ENCODE results near the gene TMCO4. TPM values are rescaled to one million over a fixed set of nuclear protein-coding genes. Genes with fewer than 3 reads are reported as not detected.

TMCO4 gene
- total and polyA plus RNA-seq, 2 donors (not counting 1 experiment from before 2014, with no cell fraction given): 12.5 to 24.3 TPM

DNA sequence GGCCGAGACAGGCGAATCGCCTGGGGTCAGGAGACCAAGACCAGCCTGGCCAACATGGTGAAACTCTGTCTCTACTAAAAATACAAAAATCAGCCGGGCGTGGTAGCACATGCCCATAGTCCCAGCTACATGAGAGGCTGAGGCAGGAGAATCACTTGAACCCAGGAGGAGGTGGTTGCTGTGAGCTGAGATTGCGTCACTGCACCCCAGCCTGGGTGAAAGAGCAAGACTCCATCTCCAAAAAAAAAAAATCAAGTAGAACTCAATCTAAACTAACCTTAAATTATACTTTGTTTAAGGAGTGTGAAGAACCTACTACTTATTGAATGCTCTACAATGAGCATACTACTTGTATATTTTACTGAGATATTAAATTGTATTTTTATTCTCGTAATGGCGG, 45.8 kb upstream of the TMCO4 start:
- Histone ChIP-seq H3K4me1 (ENCODE audit: control insufficient read depth, extremely low read depth, insufficient read depth, low read length) (no peaks in the 10 kb centered on the region), H3K9me3 (ENCODE audit: control insufficient read depth, insufficient read depth, low read depth, low read length) (no peaks in the 10 kb centered on the region), H3K79me2 (ENCODE audit: control insufficient read depth, insufficient read depth, low read length) (no peaks in the 10 kb centered on the region), H3K9ac (ENCODE audit: insufficient read depth, low read length) (no peak overlapping the region), H3K4me2 (ENCODE audit: extremely low read depth, insufficient read depth, low read length) (no peak overlapping the region), H3K27me3 (ENCODE audit: control insufficient read depth, insufficient read depth, low read length) (peaks cover 2% of the 10 kb centered on the region), H3K27ac (ENCODE audit: insufficient read depth, low read length) (no peak overlapping the region), H2AFZ (ENCODE audit: low read length) (no peak overlapping the region), H3K36me3 (ENCODE audit: control insufficient read depth, insufficient read depth, low read length) (no peaks in the 10 kb centered on the region), H3K4me3 (replicated peaks in 1 of 4; ENCODE audit: control extremely low read depth in 1 of 4, insufficient read depth in 1 of 4, low read depth in 3 of 4, low read length in 4 of 4) (no peak overlapping the region), H4K20me1 (ENCODE audit: control insufficient read depth, extremely low read depth, insufficient read depth, low read length) (no peaks in the 10 kb centered on the region)
- TF ChIP-seq, protein P1, sequence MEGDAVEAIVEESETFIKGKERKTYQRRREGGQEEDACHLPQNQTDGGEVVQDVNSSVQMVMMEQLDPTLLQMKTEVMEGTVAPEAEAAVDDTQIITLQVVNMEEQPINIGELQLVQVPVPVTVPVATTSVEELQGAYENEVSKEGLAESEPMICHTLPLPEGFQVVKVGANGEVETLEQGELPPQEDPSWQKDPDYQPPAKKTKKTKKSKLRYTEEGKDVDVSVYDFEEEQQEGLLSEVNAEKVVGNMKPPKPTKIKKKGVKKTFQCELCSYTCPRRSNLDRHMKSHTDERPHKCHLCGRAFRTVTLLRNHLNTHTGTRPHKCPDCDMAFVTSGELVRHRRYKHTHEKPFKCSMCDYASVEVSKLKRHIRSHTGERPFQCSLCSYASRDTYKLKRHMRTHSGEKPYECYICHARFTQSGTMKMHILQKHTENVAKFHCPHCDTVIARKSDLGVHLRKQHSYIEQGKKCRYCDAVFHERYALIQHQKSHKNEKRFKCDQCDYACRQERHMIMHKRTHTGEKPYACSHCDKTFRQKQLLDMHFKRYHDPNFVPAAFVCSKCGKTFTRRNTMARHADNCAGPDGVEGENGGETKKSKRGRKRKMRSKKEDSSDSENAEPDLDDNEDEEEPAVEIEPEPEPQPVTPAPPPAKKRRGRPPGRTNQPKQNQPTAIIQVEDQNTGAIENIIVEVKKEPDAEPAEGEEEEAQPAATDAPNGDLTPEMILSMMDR (conservative IDR thresholded peaks at IDR 0.05 in 1 of 2, IDR thresholded peaks at IDR 0.05 in 1 of 2; ENCODE audit: low read depth in 1 of 2, low read length in 2 of 2): no peak
- no peak for TF ChIP-seq EZH2 (IDR thresholded peaks at IDR 0.05; ENCODE audit: low read length, missing control alignments)
- no peak for DNase-seq (ENCODE audit: low read depth in 2 of 2)

DNA sequence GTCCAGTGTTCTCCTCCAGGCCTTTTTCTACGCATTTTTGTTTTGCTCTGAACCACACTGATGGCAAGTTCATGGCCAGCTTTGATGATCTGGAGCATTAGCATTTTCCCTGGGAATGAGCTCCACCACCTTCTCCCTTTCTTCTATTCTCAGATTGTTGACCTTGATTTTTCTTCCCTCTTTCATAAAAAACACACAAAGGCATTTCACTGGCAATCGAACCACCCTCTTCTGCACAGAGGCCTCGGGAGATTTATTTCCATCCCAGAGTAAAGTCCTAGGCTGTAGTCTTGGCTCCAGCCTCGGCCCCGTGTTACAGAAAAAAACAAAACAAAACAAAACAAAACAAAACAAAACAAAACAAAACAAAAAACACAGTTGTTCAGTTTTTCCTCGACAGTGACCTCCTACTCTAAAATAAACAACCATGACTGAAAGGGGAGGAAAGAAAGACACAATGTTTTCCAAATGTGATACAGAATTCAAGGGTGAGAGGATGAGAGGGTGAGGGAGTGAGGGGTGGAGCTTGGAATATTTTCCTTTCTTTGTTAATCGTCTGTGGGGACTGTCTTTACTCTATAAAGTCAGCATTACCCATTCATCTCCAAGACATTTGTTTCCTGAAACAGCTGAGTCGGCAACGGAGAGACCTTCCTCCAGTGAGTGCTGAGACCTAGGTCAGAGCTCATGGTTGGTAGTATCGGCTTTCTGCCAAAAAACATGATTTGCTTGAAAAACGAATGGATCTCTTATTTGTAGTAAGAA, 45.2 kb upstream of the TMCO4 start:
- H3K36me3 ChIP-seq (ENCODE audit: control insufficient read depth, insufficient read depth, low read length): no peaks in the 10 kb centered on the region
- H3K4me1 ChIP-seq (ENCODE audit: control insufficient read depth, extremely low read depth, insufficient read depth, low read length): no peaks in the 10 kb centered on the region
- no peaks in the 10 kb centered on the region for H4K20me1 ChIP-seq (ENCODE audit: control insufficient read depth, extremely low read depth, insufficient read depth, low read length)
- H3K27ac ChIP-seq (ENCODE audit: insufficient read depth, low read length): no peak overlapping the region
- H3K79me2 ChIP-seq (ENCODE audit: control insufficient read depth, insufficient read depth, low read length): no peaks in the 10 kb centered on the region
- H3K27me3 ChIP-seq (ENCODE audit: control insufficient read depth, insufficient read depth, low read length): peaks cover 2% of the 10 kb centered on the region
- H2AFZ ChIP-seq (ENCODE audit: low read length): no peak overlapping the region
- TF ChIP-seq EZH2 (IDR thresholded peaks at IDR 0.05; ENCODE audit: low read length, missing control alignments): no peak
- TF ChIP-seq, protein P1 (conservative IDR thresholded peaks at IDR 0.05 in 1 of 2, IDR thresholded peaks at IDR 0.05 in 1 of 2; ENCODE audit: low read depth in 1 of 2, low read length in 2 of 2): no peak
- H3K4me3 ChIP-seq (replicated peaks in 1 of 4; ENCODE audit: control extremely low read depth in 1 of 4, insufficient read depth in 1 of 4, low read depth in 3 of 4, low read length in 4 of 4): no peak overlapping the region
- no peaks in the 10 kb centered on the region for H3K9me3 ChIP-seq (ENCODE audit: control insufficient read depth, insufficient read depth, low read depth, low read length)
- peak in 1 of 2 donors; percentile 55 for DNase-seq (ENCODE audit: low read depth in 2 of 2)
- no peak overlapping the region for H3K9ac ChIP-seq (ENCODE audit: insufficient read depth, low read length)
- no peak overlapping the region for H3K4me2 ChIP-seq (ENCODE audit: extremely low read depth, insufficient read depth, low read length)

DNA sequence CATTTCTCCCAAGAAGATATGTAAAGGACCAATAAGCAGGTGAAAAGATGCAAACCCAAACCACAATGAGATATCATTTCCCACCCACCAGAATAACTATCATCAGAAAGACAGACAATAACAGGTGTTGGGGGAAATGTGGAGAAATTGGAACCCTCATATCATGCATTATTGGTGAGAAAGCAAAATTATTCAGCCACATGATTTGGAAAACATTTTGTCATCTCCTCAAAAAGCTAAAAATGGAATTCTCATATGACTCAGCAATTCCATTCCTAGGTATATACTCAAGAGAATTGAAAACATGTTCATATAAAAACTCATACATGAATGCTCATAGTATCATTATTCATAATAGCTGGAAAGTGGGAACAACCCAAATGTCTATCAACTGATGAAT, 40.5 kb upstream of the TMCO4 start:
- no peaks in the 10 kb centered on the region for H4K20me1 ChIP-seq (ENCODE audit: control insufficient read depth, extremely low read depth, insufficient read depth, low read length)
- TF ChIP-seq, protein P1 (conservative IDR thresholded peaks at IDR 0.05 in 1 of 2, IDR thresholded peaks at IDR 0.05 in 1 of 2; ENCODE audit: low read depth in 1 of 2, low read length in 2 of 2): no peak
- no peak for TF ChIP-seq EZH2 (IDR thresholded peaks at IDR 0.05; ENCODE audit: low read length, missing control alignments)
- no peaks in the 10 kb centered on the region for H3K9me3 ChIP-seq (ENCODE audit: control insufficient read depth, insufficient read depth, low read depth, low read length)
- H3K4me1 ChIP-seq (ENCODE audit: control insufficient read depth, extremely low read depth, insufficient read depth, low read length): no peaks in the 10 kb centered on the region
- H3K4me3 ChIP-seq (replicated peaks in 1 of 4; ENCODE audit: control extremely low read depth in 1 of 4, insufficient read depth in 1 of 4, low read depth in 3 of 4, low read length in 4 of 4): no peak overlapping the region
- H3K4me2 ChIP-seq (ENCODE audit: extremely low read depth, insufficient read depth, low read length): no peak overlapping the region
- no peak overlapping the region for H2AFZ ChIP-seq (ENCODE audit: low read length)
- no peaks in the 10 kb centered on the region for H3K27me3 ChIP-seq (ENCODE audit: control insufficient read depth, insufficient read depth, low read length)
- H3K36me3 ChIP-seq (ENCODE audit: control insufficient read depth, insufficient read depth, low read length): no peaks in the 10 kb centered on the region
- no peak overlapping the region for H3K9ac ChIP-seq (ENCODE audit: insufficient read depth, low read length)
- no peak for DNase-seq (ENCODE audit: low read depth in 2 of 2)
- H3K27ac ChIP-seq (ENCODE audit: insufficient read depth, low read length): no peak overlapping the region
- no peaks in the 10 kb centered on the region for H3K79me2 ChIP-seq (ENCODE audit: control insufficient read depth, insufficient read depth, low read length)

Data from fibroblast of lung (primary cell).